HG02981 (cell line): ENCODE results near the gene MYH7.
"Not testable (repeated sequence)": the region's sequence is repeated elsewhere in the genome, so short reads cannot be mapped to it uniquely, and the experiment has no call there.

Source experiments
- ATAC-seq: cut with Tn5 transposase; IDR thresholded peaks from one replicate; pipeline ENCODE4 v1.9.1; 2021; ENCODE audit warnings: mild to moderate bottlenecking, moderate library complexity; ENCODE audit not compliant: unreplicated experiment

Gene MYH7

GRCh38 chr14:23388996-23389395 lies 46.5 kb downstream of the MYH7 start:
- ATAC-seq = no peak

GRCh38 chr14:23387916-23388882 lies 47.3 kb downstream of the MYH7 start:
- ATAC-seq = no peak

GRCh38 chr14:23386999-23387398 lies 48.5 kb downstream of the MYH7 start:
- no peak for ATAC-seq

GRCh38 chr14:23386266-23386657 lies 49.2 kb downstream of the MYH7 start:
- not testable (repeated sequence) for ATAC-seq

GRCh38 chr14:23385642-23386265 lies 49.7 kb downstream of the MYH7 start:
- ATAC-seq = no peak

GRCh38 chr14:23385244-23385641 lies 50.2 kb downstream of the MYH7 start:
- ATAC-seq = no peak

- ATAC-seq = no peak
Observed at GRCh38 chr14:23384364-23385080, 50.9 kb downstream of the MYH7 start.

- ATAC-seq = no peak
Observed at GRCh38 chr14:23382731-23383440, 52.6 kb downstream of the MYH7 start.

- no peak for ATAC-seq
Observed at GRCh38 chr14:23382276-23382675, 53.2 kb downstream of the MYH7 start.

GRCh38 chr14:23381871-23382270 lies 53.6 kb downstream of the MYH7 start:
- ATAC-seq = no peak

GRCh38 chr14:23380976-23381375 lies 54.5 kb downstream of the MYH7 start:
- no peak for ATAC-seq

GRCh38 chr14:23380197-23380914 lies 55.1 kb downstream of the MYH7 start:
- ATAC-seq = no peak

GRCh38 chr14:23379366-23380196 lies 55.9 kb downstream of the MYH7 start:
- no peak for ATAC-seq

- no peak for ATAC-seq
Observed at GRCh38 chr14:23378612-23379220, 56.7 kb downstream of the MYH7 start.

GRCh38 chr14:23377573-23378563 lies 57.6 kb downstream of the MYH7 start:
- no peak for ATAC-seq

- no peak for ATAC-seq
Observed at GRCh38 chr14:23377198-23377550, 58.3 kb downstream of the MYH7 start.

GRCh38 chr14:23376482-23377197 lies 58.8 kb downstream of the MYH7 start, which contains the start of gene CMTM5:
Gene CMTM5 (plus strand): TSS chr14:23377046. CDS start chr14:23377252, 206 bp downstream.
- ATAC-seq = no peak
